Measurements from ENCODE around the gene ABCB4. TPM values are rescaled to one million over a fixed set of nuclear protein-coding genes. Genes with fewer than 3 reads are reported as not detected.
"Not testable (repeated sequence)": the region's sequence is repeated elsewhere in the genome, so short reads cannot be mapped to it uniquely, and the experiment has no call there.

The ABCB4 gene
- total RNA-seq, 1 experiment from 2014 or later, result not detected

DNA sequence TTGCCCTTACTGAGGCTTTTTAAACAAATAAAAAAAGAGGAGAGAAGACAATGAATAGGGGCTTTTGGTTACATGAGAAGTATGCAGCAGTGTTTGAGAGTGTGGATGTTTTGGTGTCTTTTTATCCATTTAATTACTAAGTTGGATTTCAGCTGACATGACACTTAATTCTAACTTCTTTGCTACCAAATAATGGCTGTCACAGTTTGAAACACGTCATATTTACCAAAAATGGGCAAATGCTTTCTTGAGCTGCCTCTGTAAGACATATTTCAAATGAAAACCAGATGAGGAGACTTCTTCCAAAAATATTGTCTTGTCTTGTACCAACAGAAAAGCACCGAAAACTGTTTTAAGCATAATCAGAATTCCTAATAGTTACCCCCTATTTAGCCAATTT, 4.0 kb downstream of the ABCB4 start:
- Mint-ChIP-seq H3K27ac (ENCODE audit: unreplicated experiment) (no peak overlapping the region), H3K36me3 (ENCODE audit: insufficient read depth, unreplicated experiment) (no peaks in the 10 kb centered on the region), H3K4me3 (ENCODE audit: low read depth, unreplicated experiment) (no peak overlapping the region), H3K4me1 (ENCODE audit: low read depth, unreplicated experiment) (no peaks in the 10 kb centered on the region), H3K9me3 (ENCODE audit: low read depth, unreplicated experiment) (no peaks in the 10 kb centered on the region), H3K27me3 (ENCODE audit: unreplicated experiment) (peaks cover 32% of the 10 kb centered on the region)
- intact Hi-C loops (cut with micrococcal nuclease; ENCODE audit: unreplicated experiment), result no loop called here
- TF ChIP-seq, protein P1, sequence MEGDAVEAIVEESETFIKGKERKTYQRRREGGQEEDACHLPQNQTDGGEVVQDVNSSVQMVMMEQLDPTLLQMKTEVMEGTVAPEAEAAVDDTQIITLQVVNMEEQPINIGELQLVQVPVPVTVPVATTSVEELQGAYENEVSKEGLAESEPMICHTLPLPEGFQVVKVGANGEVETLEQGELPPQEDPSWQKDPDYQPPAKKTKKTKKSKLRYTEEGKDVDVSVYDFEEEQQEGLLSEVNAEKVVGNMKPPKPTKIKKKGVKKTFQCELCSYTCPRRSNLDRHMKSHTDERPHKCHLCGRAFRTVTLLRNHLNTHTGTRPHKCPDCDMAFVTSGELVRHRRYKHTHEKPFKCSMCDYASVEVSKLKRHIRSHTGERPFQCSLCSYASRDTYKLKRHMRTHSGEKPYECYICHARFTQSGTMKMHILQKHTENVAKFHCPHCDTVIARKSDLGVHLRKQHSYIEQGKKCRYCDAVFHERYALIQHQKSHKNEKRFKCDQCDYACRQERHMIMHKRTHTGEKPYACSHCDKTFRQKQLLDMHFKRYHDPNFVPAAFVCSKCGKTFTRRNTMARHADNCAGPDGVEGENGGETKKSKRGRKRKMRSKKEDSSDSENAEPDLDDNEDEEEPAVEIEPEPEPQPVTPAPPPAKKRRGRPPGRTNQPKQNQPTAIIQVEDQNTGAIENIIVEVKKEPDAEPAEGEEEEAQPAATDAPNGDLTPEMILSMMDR (IDR thresholded peaks at IDR 0.05; ENCODE audit: unreplicated experiment), result no peak
- DNase-seq, result no peak
- CTCF ChIA-PET, result no interaction called here
- no TSS peak for BruUV-seq (replicated peaks)

DNA sequence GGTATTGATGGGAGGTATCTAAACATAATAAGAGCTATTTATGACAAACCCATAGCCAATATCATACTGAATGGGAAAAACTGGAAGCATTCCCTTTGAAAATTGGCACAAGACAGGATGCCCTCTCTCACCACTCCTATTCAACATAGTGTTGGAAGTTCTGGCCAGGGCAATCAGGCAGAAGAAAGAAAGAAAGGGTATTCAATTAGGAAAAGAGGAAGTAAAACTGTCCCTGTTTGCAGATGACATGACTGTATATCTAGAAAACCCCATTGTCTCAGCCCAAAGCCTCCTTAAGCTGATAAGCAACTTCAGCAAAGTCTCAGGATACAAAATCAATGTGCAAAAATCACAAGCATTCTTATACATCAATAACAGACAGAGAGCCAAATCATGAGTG, 6.3 kb downstream of the ABCB4 start:
- CTCF ChIA-PET; H3K36me3 Mint-ChIP-seq (ENCODE audit: insufficient read depth, unreplicated experiment): not testable (repeated sequence)

DNA sequence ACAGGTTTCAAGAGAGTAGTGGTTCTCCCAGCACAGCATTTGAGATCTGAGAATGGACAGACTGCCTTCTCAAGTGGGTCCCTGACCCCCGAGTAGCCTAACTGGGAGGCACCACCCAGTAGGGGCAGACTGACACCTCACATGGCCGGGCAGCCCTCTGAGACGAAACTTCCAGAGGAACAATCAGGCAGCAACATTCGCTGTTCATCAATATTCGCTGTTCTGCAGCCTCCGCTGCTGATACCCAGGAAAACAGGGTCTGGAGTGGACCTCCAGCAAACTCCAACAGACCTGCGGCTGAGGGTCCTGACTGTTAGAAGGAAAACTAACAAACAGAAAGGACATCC, 10.0 kb downstream of the ABCB4 start:
- H3K4me1 Mint-ChIP-seq (ENCODE audit: low read depth, unreplicated experiment); DNase-seq; H3K27me3 Mint-ChIP-seq (ENCODE audit: unreplicated experiment); H3K36me3 Mint-ChIP-seq (ENCODE audit: insufficient read depth, unreplicated experiment); H3K9me3 Mint-ChIP-seq (ENCODE audit: low read depth, unreplicated experiment); intact Hi-C loops (cut with micrococcal nuclease; ENCODE audit: unreplicated experiment); BruUV-seq (replicated peaks); H3K27ac Mint-ChIP-seq (ENCODE audit: unreplicated experiment); CTCF ChIA-PET: not testable (repeated sequence)
- peak overlapping the region; percentile 49 for H3K4me3 Mint-ChIP-seq (ENCODE audit: low read depth, unreplicated experiment)

More for the DNA sequence above, 6.3 kb downstream of the ABCB4 start:
- BruUV-seq (replicated peaks); H3K27ac Mint-ChIP-seq (ENCODE audit: unreplicated experiment); intact Hi-C loops (cut with micrococcal nuclease; ENCODE audit: unreplicated experiment); H3K9me3 Mint-ChIP-seq (ENCODE audit: low read depth, unreplicated experiment); H3K4me3 Mint-ChIP-seq (ENCODE audit: low read depth, unreplicated experiment); DNase-seq; H3K4me1 Mint-ChIP-seq (ENCODE audit: low read depth, unreplicated experiment): not testable (repeated sequence)
- H3K27me3 Mint-ChIP-seq (ENCODE audit: unreplicated experiment), result peaks cover 17% of the 10 kb centered on the region

DNA sequence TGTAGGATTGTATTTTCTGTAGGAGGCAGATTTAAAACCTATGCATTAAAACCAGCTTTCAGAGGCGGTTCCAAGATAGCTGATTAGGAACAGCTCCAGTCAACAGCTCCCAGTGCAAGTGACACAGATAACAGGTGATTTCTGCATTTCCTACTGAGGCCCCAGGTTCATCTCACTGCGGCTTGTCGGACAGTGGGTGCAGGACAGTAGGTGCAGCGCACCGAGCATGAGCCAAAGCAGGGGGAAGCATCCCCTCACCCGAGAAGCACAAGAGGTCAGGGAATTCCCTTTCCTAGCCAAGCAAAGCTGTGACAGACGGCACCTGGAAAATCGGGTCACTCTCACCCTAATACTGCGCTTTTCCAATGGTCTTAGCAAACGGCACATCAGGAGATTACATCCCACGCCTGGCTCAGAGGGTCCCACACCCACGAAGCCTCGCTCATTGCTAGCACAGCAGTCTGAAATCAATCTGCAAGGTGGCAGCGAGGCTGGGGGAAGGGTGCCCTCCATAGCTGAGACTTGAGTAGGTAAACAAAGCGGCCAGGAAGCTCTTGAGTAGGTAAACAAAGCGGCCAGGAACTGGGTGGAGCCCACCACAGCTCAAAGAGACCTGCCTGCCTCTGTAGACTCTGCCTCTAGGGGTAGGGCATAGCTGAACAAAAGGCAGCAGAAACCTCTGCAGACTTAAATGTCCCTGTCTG, 10.5 kb downstream of the ABCB4 start:
- intact Hi-C loops (cut with micrococcal nuclease; ENCODE audit: unreplicated experiment); H3K27me3 Mint-ChIP-seq (ENCODE audit: unreplicated experiment); H3K36me3 Mint-ChIP-seq (ENCODE audit: insufficient read depth, unreplicated experiment); H3K4me1 Mint-ChIP-seq (ENCODE audit: low read depth, unreplicated experiment); H3K9me3 Mint-ChIP-seq (ENCODE audit: low read depth, unreplicated experiment); H3K27ac Mint-ChIP-seq (ENCODE audit: unreplicated experiment); CTCF ChIA-PET; BruUV-seq (replicated peaks): not testable (repeated sequence)
- peak; percentile 42 for DNase-seq
- peak overlapping the region; percentile 49 for H3K4me3 Mint-ChIP-seq (ENCODE audit: low read depth, unreplicated experiment)

DNA sequence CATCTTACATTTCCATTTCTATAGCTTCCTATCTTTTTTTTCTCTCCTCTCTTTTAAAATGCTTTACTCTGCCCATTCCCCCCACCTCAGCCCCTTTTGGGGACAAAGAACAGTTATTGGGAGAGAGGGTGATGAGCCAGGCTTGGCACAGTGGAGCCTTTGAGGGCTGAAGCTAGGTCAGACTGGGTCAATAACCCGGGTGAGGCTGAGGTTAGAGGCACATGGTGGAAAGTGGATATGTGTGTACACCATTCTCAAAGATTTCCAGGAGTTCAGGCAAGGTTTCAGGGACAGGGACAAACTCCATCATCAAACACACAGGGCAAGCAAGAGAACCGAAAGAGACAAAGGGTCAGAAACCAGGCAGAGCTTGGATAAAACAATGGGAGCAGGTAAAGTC, 11.5 kb downstream of the ABCB4 start:
- Mint-ChIP-seq H3K36me3 (ENCODE audit: insufficient read depth, unreplicated experiment) (no peaks in the 10 kb centered on the region), H3K4me1 (ENCODE audit: low read depth, unreplicated experiment) (no peaks in the 10 kb centered on the region), H3K9me3 (ENCODE audit: low read depth, unreplicated experiment) (no peaks in the 10 kb centered on the region), H3K27me3 (ENCODE audit: unreplicated experiment) (no peaks in the 10 kb centered on the region), H3K27ac (ENCODE audit: unreplicated experiment) (no peak overlapping the region), H3K4me3 (ENCODE audit: low read depth, unreplicated experiment) (no peak overlapping the region)
- BruUV-seq (replicated peaks), result no TSS peak
- TF ChIP-seq, protein P1 (IDR thresholded peaks at IDR 0.05; ENCODE audit: unreplicated experiment), result no peak
- intact Hi-C loops (cut with micrococcal nuclease; ENCODE audit: unreplicated experiment), result no loop called here
- DNase-seq, result no peak
- CTCF ChIA-PET, result no interaction called here

DNA sequence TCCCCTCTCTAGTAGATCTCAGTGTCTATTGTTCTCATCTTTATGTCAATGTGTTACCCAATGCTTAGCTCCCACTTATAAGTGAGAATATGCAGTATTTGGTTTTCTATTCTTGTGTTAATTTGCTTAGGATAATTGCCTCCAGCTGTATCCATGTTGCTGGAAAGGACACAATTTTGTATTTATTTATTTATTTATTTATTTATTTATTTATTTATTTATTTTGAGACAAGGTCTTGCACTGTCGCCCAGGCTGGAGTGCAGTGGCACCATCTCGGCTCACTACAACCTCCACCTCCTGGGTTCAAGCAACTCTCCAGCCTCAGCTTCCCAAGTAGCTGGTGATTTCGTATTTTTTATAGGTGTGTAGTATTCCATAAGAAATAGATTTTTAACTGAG, 15.0 kb downstream of the ABCB4 start:
- H3K9me3 Mint-ChIP-seq (ENCODE audit: low read depth, unreplicated experiment); BruUV-seq (replicated peaks); CTCF ChIA-PET; intact Hi-C loops (cut with micrococcal nuclease; ENCODE audit: unreplicated experiment); H3K36me3 Mint-ChIP-seq (ENCODE audit: insufficient read depth, unreplicated experiment); H3K4me1 Mint-ChIP-seq (ENCODE audit: low read depth, unreplicated experiment); H3K27ac Mint-ChIP-seq (ENCODE audit: unreplicated experiment); H3K4me3 Mint-ChIP-seq (ENCODE audit: low read depth, unreplicated experiment); H3K27me3 Mint-ChIP-seq (ENCODE audit: unreplicated experiment); DNase-seq: not testable (repeated sequence)

Measured in Calu3 (cell line).